RWPE1 (cell line): ENCODE results near the gene ITK.

ENCODE experiments used
- CTCF ChIA-PET: fragments of 350-600 bp; sonication (Branson Sonifier 250); formaldehyde crosslinking; extraction: SDS; loops from one replicate; lab custom pipeline; 2021; lab: Yijun Ruan, JAX
- POLR2A ChIA-PET: fragments of 400-600 bp; formaldehyde crosslinking; extraction: SDS; loops from one replicate; lab custom pipeline; 2020; ENCODE audit warnings: antibody characterized with exemption; ENCODE audit not compliant: low non-redundant PET; lab: Yijun Ruan, JAX
- DNase-seq: peaks from one replicate; pipeline ENCODE4 v3.0.0; 2012; ENCODE audit warnings: low spot score
- H3K27ac ChIP-seq: fragments of 450-650 bp; 2 replicates; pipeline ENCODE4 v1.5.1; 2017
- TF ChIP-seq, protein P1 (sequence below): fragments of 450-650 bp; conservative IDR thresholded peaks from 2 replicates; pipeline ENCODE4 v1.5.1; 2017; ENCODE audit warnings: low read depth, mild to moderate bottlenecking

ITK gene

DNA sequence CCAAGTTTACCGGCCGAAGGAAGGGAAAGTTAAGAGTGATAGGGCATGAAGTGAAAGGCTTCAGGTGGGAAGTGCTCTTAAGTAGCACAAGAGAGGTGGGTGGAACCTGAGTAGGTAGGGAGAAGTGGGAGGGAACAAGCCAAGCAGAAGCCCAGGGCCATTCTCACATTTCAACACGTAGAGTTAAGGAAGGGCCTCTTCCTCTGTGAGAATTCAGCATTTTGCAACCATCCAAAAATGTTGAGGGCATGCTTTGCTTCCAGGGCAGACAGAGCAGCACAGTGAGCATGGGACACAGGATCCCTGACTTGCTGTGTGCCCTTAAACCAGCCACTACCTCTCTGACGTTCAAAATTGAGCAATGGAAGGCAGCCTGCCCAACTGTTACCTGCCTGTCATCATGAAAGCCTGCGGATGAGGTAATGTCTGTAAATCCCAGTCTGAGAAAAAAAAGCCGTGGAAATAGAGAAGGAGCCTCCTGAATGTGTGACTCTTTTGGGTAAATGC, 88.6 kb downstream of the ITK start:
- POLR2A ChIA-PET: no interaction called here
- TF ChIP-seq, protein P1, sequence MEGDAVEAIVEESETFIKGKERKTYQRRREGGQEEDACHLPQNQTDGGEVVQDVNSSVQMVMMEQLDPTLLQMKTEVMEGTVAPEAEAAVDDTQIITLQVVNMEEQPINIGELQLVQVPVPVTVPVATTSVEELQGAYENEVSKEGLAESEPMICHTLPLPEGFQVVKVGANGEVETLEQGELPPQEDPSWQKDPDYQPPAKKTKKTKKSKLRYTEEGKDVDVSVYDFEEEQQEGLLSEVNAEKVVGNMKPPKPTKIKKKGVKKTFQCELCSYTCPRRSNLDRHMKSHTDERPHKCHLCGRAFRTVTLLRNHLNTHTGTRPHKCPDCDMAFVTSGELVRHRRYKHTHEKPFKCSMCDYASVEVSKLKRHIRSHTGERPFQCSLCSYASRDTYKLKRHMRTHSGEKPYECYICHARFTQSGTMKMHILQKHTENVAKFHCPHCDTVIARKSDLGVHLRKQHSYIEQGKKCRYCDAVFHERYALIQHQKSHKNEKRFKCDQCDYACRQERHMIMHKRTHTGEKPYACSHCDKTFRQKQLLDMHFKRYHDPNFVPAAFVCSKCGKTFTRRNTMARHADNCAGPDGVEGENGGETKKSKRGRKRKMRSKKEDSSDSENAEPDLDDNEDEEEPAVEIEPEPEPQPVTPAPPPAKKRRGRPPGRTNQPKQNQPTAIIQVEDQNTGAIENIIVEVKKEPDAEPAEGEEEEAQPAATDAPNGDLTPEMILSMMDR: no peak
- no peak overlapping the region for H3K27ac ChIP-seq
- no peak for DNase-seq
- CTCF ChIA-PET: interaction anchor here (0.6 kb wide), 1 partner anchor 42 kb away, joined by 3 read pairs; no protein-coding TSS in a partner anchor

DNA sequence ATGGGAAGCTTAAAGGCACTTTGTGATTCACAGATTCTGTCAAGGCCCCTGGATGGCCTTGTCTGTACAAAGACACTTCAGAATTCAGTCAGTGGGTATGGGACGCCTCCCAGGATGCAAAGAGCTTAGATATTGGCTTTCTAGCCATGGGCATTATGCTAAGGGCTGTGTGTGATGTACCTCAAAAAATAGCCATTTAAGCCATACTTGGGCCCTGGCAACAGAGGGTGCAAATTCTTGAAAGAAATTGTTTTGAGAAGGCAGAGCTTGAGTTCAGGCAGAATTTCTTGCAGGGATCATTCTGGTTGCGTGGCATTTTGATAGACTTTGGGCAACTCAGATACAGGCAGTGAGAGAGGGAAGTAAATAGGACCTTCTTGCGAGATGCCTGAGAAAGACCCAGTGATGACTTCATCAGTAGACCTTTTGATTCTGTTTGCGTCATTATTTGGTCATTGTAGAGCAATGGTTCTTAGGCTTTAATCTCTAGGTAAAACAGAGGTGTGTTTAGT, 89.2 kb downstream of the ITK start:
- no peak overlapping the region for H3K27ac ChIP-seq
- TF ChIP-seq, protein P1: no peak
- DNase-seq: no peak
- ChIA-PET POLR2A (no interaction called here), CTCF (no interaction called here)

DNA sequence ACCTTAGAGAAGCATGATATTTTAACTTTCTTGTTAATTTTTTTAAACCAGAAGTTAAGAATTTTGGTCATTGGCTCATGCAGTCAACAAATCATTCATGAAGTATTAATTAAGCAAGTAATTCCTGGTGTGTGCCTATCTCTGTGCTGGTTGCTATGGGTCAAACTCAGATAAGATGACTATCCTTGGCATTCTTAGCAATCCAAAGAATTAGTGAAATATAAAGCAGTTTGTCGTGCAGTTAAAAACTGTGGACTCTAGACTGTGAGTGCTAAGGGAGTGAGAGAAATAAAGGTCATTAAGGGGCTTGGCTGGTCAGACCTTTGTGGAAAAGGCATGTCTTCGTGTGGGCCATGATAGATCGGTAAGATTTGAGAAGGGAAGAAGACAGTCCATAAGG, 90.1 kb downstream of the ITK start:
- TF ChIP-seq, protein P1: no peak
- H3K27ac ChIP-seq: no peak overlapping the region
- DNase-seq: no peak
- ChIA-PET POLR2A (no interaction called here), CTCF (interaction anchor here (2.3 kb wide), 1 partner anchor 17 kb away, joined by 8 read pairs; no protein-coding TSS in a partner anchor)

DNA sequence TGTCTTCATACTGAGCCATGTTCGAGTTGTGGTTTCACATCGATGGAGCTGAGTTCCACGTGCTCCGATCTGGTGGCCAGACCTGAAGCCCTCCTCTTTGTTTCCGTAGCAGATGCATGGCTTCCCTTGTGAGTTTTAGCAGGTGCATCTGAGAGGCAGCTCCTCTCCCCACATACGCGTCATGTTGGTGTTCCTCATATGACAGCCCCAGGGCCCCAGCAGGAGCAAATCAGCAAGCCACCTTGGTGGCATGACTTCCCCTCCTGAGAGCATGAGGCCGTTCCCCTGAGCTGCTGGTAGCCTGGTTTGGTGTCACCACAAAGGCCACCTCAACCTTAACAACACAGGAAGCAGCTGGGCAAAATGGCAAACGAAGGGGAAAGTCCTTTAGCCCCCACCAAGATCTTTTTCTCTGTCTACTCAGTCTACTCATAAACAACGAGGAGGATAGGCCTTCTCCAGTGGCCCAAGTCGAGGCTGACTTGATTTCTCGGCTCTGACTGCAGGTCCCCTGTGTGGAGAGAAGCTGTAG, 91.2 kb downstream of the ITK start:
- DNase-seq: no peak
- no peak overlapping the region for H3K27ac ChIP-seq
- TF ChIP-seq, protein P1: no peak
- ChIA-PET POLR2A (no interaction called here), CTCF (interaction anchor here (2.3 kb wide), 1 partner anchor 18 kb away, joined by 8 read pairs; no protein-coding TSS in a partner anchor)

DNA sequence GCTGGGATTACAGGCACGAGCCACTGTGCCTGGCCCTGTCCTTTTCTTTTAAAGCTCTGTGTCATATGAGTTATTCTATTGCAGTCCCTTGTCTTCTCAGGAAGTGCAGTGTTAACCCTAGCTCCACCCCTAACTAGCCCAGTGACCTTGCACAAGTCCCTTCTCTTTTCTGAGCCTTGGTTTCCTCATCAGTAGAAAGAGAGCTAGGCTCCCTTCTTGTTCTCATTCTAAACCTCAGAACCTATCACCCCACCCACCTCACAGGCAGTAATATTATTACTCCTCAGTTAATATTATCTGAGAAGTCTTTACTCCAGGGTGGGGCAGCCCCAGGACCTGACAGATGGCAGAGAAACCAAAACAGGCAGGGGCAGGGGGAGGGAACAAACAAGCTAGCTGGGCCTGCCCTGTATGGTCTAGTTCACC, 92.5 kb downstream of the ITK start:
- TF ChIP-seq, protein P1: no peak
- DNase-seq: no peak
- CTCF ChIA-PET: interaction anchor here (0.6 to 2.3 kb wide), 4 partner anchors 8 to 730 kb away, joined by 5 to 9 read pairs (median 8); no protein-coding TSS in a partner anchor

DNA sequence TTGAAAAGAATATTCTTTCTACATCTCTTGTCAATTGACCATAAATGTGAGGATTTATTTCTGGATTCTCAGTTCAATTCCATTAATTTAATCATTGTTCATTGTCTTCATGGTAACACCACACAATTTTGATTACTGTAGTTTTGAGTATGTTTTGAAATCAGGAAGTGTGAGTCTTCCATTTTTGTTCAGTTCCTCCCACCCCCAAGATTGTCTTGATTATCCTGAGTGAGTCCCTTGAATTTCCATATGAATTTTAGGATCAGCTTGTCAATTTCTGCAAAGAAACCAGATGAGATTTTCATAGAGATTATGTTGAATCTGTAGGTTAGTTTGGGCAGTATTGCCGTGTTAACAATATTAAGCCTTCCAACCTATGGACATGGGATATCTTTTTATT, 94.8 kb downstream of the ITK start:
- H3K27ac ChIP-seq: no peak overlapping the region
- TF ChIP-seq, protein P1: no peak
- POLR2A ChIA-PET: no interaction called here
- no peak for DNase-seq
- CTCF ChIA-PET: interaction anchor here (0.6 kb wide), 2 partner anchors 49 to 103 kb away, joined by 3 to 4 read pairs; no protein-coding TSS in a partner anchor

More for the DNA sequence above, 92.5 kb downstream of the ITK start:
- POLR2A ChIA-PET: interaction anchor here (0.6 kb wide), 1 partner anchor 10 kb away, joined by 3 read pairs; no protein-coding TSS in a partner anchor
- no peak overlapping the region for H3K27ac ChIP-seq
